H1 (cell line): ENCODE data around the gene KRT27. TPM values are rescaled to one million over a fixed set of nuclear protein-coding genes. Genes with fewer than 3 reads are reported as not detected.

Source experiments
- CTCF ChIA-PET: fragments of 300-600 bp; sonication (Branson Sonifier 250); formaldehyde crosslinking; loops from one replicate; lab custom pipeline; 2021; ENCODE audit not compliant: partially characterized antibody; lab: Charles Lee
- POLR2A ChIA-PET: fragments of 300-600 bp; sonication (Branson Sonifier 250); formaldehyde crosslinking; loops from one replicate; lab custom pipeline; 2021; ENCODE audit warnings: inconsistent platforms; ENCODE audit not compliant: partially characterized antibody; lab: Charles Lee
- DNase-seq, 2 experiments: peaks; one replicate each; pipeline versions ENCODE4 v3.0.0 to v3.0.0-alpha.2; 2010 to 2022; ENCODE audit warnings: low spot score in 2 of 2, low read depth in 1 of 2, mixed read lengths in 1 of 2
- FAIRE-seq: peaks from 2 replicates; lab custom pipeline; 2011; peaks lifted over from hg19 to GRCh38; lab: Jason Lieb, UNC
- H2AFZ ChIP-seq: 2 replicates; pipeline ENCODE4 v1.8.1; 2012; ENCODE audit warnings: low read length, inconsistent platforms
- H2AK5ac ChIP-seq: 2 replicates; pipeline ENCODE4 v1.6.1; 2013; ENCODE audit warnings: low read depth, low read length
- H2BK120ac ChIP-seq: replicated peaks from 2 replicates; pipeline ENCODE3; 2013; ENCODE audit warnings: low read depth, low read length, inconsistent platforms
- H2BK12ac ChIP-seq: 2 replicates; pipeline ENCODE4 v1.6.1; 2013; ENCODE audit warnings: low read depth, low read length
- H2BK15ac ChIP-seq: 2 replicates; pipeline ENCODE4 v1.6.1; 2013; ENCODE audit warnings: low read length
- H2BK20ac ChIP-seq: 2 replicates; pipeline ENCODE4 v1.6.1; 2013; ENCODE audit warnings: low read length
- H2BK5ac ChIP-seq: 2 replicates; pipeline ENCODE4 v1.6.1; 2013; ENCODE audit warnings: low read depth, low read length
- H3K14ac ChIP-seq: 2 replicates; pipeline ENCODE4 v1.6.1; 2013; ENCODE audit warnings: inconsistent platforms; ENCODE audit not compliant: insufficient read length
- H3K18ac ChIP-seq: 2 replicates; pipeline ENCODE4 v1.6.1; 2013; ENCODE audit warnings: low read length; ENCODE audit errors: extremely low read depth
- H3K23ac ChIP-seq: 2 replicates; pipeline ENCODE4 v1.6.1; 2013; ENCODE audit warnings: inconsistent platforms; ENCODE audit not compliant: insufficient read length
- H3K23me2 ChIP-seq: 2 replicates; pipeline ENCODE4 v1.6.1; 2013; ENCODE audit warnings: low read depth, low read length
- H3K27ac ChIP-seq: 2 replicates; pipeline ENCODE4 v1.6.1; 2011; ENCODE audit warnings: low read depth, low read length, inconsistent platforms
- H3K27me3 ChIP-seq, 4 experiments: replicated peaks in 1 of 4; 1 replicate in 1 of 4; 2 replicates in 3 of 4; pipeline versions ENCODE4 v1.6.1 to v1.8.1; 2011 to 2013; ENCODE audit warnings: low read length in 3 of 4, mild to moderate bottlenecking in 3 of 4, inconsistent platforms in 2 of 4, mixed read lengths in 2 of 4, moderate library complexity in 1 of 4; ENCODE audit not compliant: control insufficient read depth in 3 of 4, insufficient read depth in 3 of 4; ENCODE audit errors: extremely low read depth in 1 of 4
- H3K36me3 ChIP-seq, 4 experiments: 2 replicates each; pipeline versions ENCODE4 v1.6.1 to v1.8.1; 2011 to 2013; ENCODE audit warnings: mild to moderate bottlenecking in 4 of 4, low read length in 3 of 4, moderate library complexity in 2 of 4, control low read depth in 1 of 4, inconsistent platforms in 1 of 4; ENCODE audit not compliant: insufficient read depth in 4 of 4, control insufficient read depth in 2 of 4
- H3K4ac ChIP-seq: replicated peaks from 2 replicates; pipeline ENCODE3; 2013; ENCODE audit warnings: low read length, low read depth, mixed read lengths, inconsistent platforms; ENCODE audit not compliant: insufficient read length
- H3K4me1 ChIP-seq, 4 experiments: replicated peaks in 1 of 4; 1 replicate in 1 of 4; 2 replicates in 3 of 4; pipeline versions ENCODE4 v1.6.1 to v1.8.1; 2011 to 2013; ENCODE audit warnings: low read length in 3 of 4, inconsistent platforms in 2 of 4, mixed read lengths in 1 of 4; ENCODE audit not compliant: insufficient read depth in 4 of 4, control insufficient read depth in 3 of 4
- H3K4me2 ChIP-seq, 2 experiments: 2 replicates each; pipeline versions ENCODE4 v1.6.1 to v1.8.1; 2011 to 2013; ENCODE audit warnings: low read depth in 2 of 2, low read length in 2 of 2, control low read depth in 1 of 2, inconsistent platforms in 1 of 2, mild to moderate bottlenecking in 1 of 2; ENCODE audit not compliant: insufficient read depth in 1 of 2
- H3K4me3 ChIP-seq, 4 experiments: fragments of 200-600, 300-600 bp in 1 of 4; sonication (generic), shearing (Covaris generic), sonication (Bioruptor Twin) in 1 of 4; 2 replicates each; pipeline versions ENCODE4 v1.5.1 to v1.8.1; 2011 to 2016; ENCODE audit warnings: low read length in 4 of 4, low read depth in 3 of 4, control low read depth in 2 of 4, inconsistent platforms in 2 of 4, mild to moderate bottlenecking in 2 of 4, mixed read lengths in 1 of 4, moderate library complexity in 1 of 4; ENCODE audit not compliant: insufficient read depth in 2 of 4; ENCODE audit errors: extremely low read depth in 1 of 4
- H3K56ac ChIP-seq: replicated peaks from 2 replicates; pipeline ENCODE3; 2013; ENCODE audit warnings: low read depth, mild to moderate bottlenecking, mixed read lengths, low read length, inconsistent platforms; ENCODE audit not compliant: insufficient read length
- H3K79me1 ChIP-seq: 2 replicates; pipeline ENCODE4 v1.6.1; 2013; ENCODE audit warnings: low read depth, low read length, control low read depth
- H3K79me2 ChIP-seq, 2 experiments: 2 replicates each; pipeline versions ENCODE4 v1.6.1 to v1.8.1; 2012 to 2013; ENCODE audit warnings: low read length in 2 of 2, mild to moderate bottlenecking in 2 of 2, inconsistent platforms in 1 of 2; ENCODE audit not compliant: insufficient read depth in 2 of 2, control insufficient read depth in 1 of 2
- H3K9ac ChIP-seq, 4 experiments: replicated peaks in 1 of 4; 1 replicate in 1 of 4; 2 replicates in 3 of 4; pipeline versions ENCODE4 v1.6.1 to v1.8.1; 2011 to 2013; ENCODE audit warnings: low read depth in 3 of 4, low read length in 3 of 4, control low read depth in 2 of 4, mild to moderate bottlenecking in 2 of 4, moderate library complexity in 2 of 4, inconsistent platforms in 1 of 4; ENCODE audit errors: extremely low read depth in 1 of 4
- H3K9me3 ChIP-seq, 2 experiments: 2 replicates each; pipeline versions ENCODE4 v1.6.1 to v1.8.1; 2012 to 2013; ENCODE audit warnings: mild to moderate bottlenecking in 2 of 2, moderate library complexity in 2 of 2, control low read depth in 1 of 2, inconsistent platforms in 1 of 2, low read depth in 1 of 2, low read length in 1 of 2, mixed read lengths in 1 of 2; ENCODE audit not compliant: insufficient read depth in 2 of 2
- H4K20me1 ChIP-seq, 2 experiments: replicated peaks in 1 of 2; 2 replicates each; pipeline versions ENCODE3 to v1.8.1; 2011 to 2013; ENCODE audit warnings: inconsistent platforms in 2 of 2, low read length in 2 of 2, mild to moderate bottlenecking in 1 of 2; ENCODE audit not compliant: insufficient read depth in 2 of 2, control insufficient read depth in 1 of 2
- H4K5ac ChIP-seq: 2 replicates; pipeline ENCODE4 v1.6.1; 2013; ENCODE audit warnings: low read length, low read depth, mixed read lengths, inconsistent platforms; ENCODE audit not compliant: insufficient read length
- H4K8ac ChIP-seq: 2 replicates; pipeline ENCODE4 v1.8.0; 2013; ENCODE audit warnings: mild to moderate bottlenecking, moderate library complexity, low read length, inconsistent platforms; ENCODE audit not compliant: insufficient read depth; ENCODE audit errors: extremely low read depth
- H4K91ac ChIP-seq: replicated peaks from 2 replicates; pipeline ENCODE3; 2013; ENCODE audit warnings: low read length, mixed read lengths, inconsistent platforms; ENCODE audit not compliant: insufficient read length
- ATF3 ChIP-seq: IDR thresholded peaks from 2 replicates; pipeline ENCODE4 v1.6.1; 2011; ENCODE audit warnings: low read depth, mild to moderate bottlenecking, low read length; ENCODE audit not compliant: insufficient read depth
- POU5F1 ChIP-seq: IDR thresholded peaks from 2 replicates; pipeline ENCODE4 v1.6.1; 2011; ENCODE audit warnings: low read depth, mild to moderate bottlenecking, low read length, moderate library complexity
- WGBS, 2 experiments: shearing (Covaris generic) in 1 of 2; methylation state at CpG; one replicate each; pipeline versions ENCODE4 v1.1.6 to v1.1.7; 2013 to 2015; ENCODE audit warnings: low lambda C conversion rate in 2 of 2, mixed read lengths in 2 of 2, inconsistent platforms in 1 of 2, low coverage in 1 of 2, missing lambda C conversion rate in 1 of 2; ENCODE audit not compliant: insufficient replicate concordance in 2 of 2, insufficient coverage in 1 of 2, insufficient read length in 1 of 2; ENCODE audit errors: extremely low coverage in 1 of 2, missing lambda C conversion rate in 1 of 2; 5-methylcytosine and 5-hydroxymethylcytosine counted together
- polyA plus RNA-seq, 7 experiments: library from polyadenylated mRNA; depleted of rRNA in 3 of 7; stranded (reverse) in 5 of 7; unstranded in 2 of 7; fragments of >200 nt in 5 of 7; fragments of 200-250 nt in 2 of 7; gene quantifications; 1 replicate in 5 of 7; 2 replicates in 1 of 7; 4 replicates in 1 of 7; pipeline versions ENCODE4 v1.2.1 to v1.2.3, GENCODE V29; 2011 to 2013; ENCODE audit warnings: missing spikeins in 2 of 7, mixed read lengths in 2 of 7
- total RNA-seq: library from RNA; stranded (reverse); fragmentation: NEBNext Ultra II Directional; extraction: Animal tissue kit (Norgen Biotek cat#: 25700); gene quantifications from 2 replicates; pipeline ENCODE4 v1.2.1, GENCODE V29; 2021

KRT27 gene
- total and polyA plus RNA-seq, 2 of the 8 experiments (the other 6 are each of a cell fraction or from before 2014, with no cell fraction given): not detected

- no peak overlapping the region for H2AK5ac ChIP-seq
- H4K20me1 ChIP-seq: no peaks in the 10 kb centered on the region
- 90% methylated on average over 14 of the region's 14 CpGs; no CpG with 5 or more reads in 1 of the 2 experiments for WGBS, 2 experiments
- H2BK5ac ChIP-seq: no peak overlapping the region
- H3K27me3 ChIP-seq: peaks cover 0 to 1% (median 0%) of the 10 kb centered on the region in 4 experiments; a peak in 1 of 7 replicates
- CTCF ChIA-PET: interaction anchor here (1.5 to 1.6 kb wide), 3 partner anchors 9 to 131 kb away, joined by 3 to 6 read pairs (median 3); no protein-coding TSS in a partner anchor
- DNase-seq: no peak
- H3K79me1 ChIP-seq: no peaks in the 10 kb centered on the region
- H3K4me3 ChIP-seq: no peak overlapping the region
- H3K56ac ChIP-seq: no peak overlapping the region
- H3K14ac ChIP-seq: no peak overlapping the region
- FAIRE-seq: no peak
- H3K9ac ChIP-seq: no peak overlapping the region
- no peak overlapping the region for H2BK120ac ChIP-seq
- no peak overlapping the region; the same call in 1 of the 2 replicates for H2AFZ ChIP-seq
- no peak overlapping the region for H2BK20ac ChIP-seq
- H3K27ac ChIP-seq: no peak overlapping the region
- no peaks in the 10 kb centered on the region; the same call in 1 of the 2 replicates for H3K23me2 ChIP-seq
- H3K36me3 ChIP-seq: no peaks in the 10 kb centered on the region
- H3K18ac ChIP-seq: no peak overlapping the region
- H2BK12ac ChIP-seq: no peak overlapping the region
- no peaks in the 10 kb centered on the region for H3K9me3 ChIP-seq
- no peak overlapping the region for H4K8ac ChIP-seq
- H3K4ac ChIP-seq: no peak overlapping the region
- no peak overlapping the region for H4K5ac ChIP-seq
- no peak for TF ChIP-seq POU5F1
- TF ChIP-seq ATF3: no peak
- POLR2A ChIA-PET: no interaction called here
- H3K23ac ChIP-seq: no peak overlapping the region
- H3K4me2 ChIP-seq: no peak overlapping the region
- H3K4me1 ChIP-seq: no peaks in the 10 kb centered on the region
- no peaks in the 10 kb centered on the region for H3K79me2 ChIP-seq
- no peak overlapping the region for H4K91ac ChIP-seq
- H2BK15ac ChIP-seq: no peak overlapping the region
These were observed 31.3 kb downstream of the KRT27 start for GRCh38 chr17:40751065-40751464.
